ENCODE measurements around the gene TSHZ2. TPM values are rescaled to one million over a fixed set of nuclear protein-coding genes. Genes with fewer than 3 reads are reported as not detected.

The TSHZ2 gene
- total RNA-seq, 1 donor from 2014 or later: 10.1 TPM

- DNase-seq: no peak
Observed at GRCh38 chr20:53210041-53210440, 237.9 kb downstream of the TSHZ2 start.

DNA sequence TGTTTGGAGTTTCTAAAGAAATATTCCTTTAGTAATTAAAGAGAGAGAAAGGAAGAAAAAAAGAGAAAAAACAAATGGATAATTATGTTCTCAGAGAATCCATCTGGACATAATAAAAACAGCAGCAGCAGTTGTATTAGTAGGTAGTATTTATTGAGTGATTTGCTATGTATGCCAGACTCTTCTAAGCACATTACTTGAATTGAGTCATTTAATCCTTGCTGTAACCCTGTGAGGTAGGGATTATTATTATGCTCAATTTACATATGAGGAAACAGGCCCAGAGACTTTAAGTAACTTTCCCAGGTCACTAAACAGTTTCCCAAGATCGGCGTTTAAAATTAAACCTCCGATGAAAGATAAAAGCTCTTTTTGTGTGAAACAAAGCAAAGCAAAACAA lies 238.8 kb downstream of the TSHZ2 start:
- DNase-seq: no peak

- DNase-seq: no peak
Observed at GRCh38 chr20:53212018-53212417, 239.9 kb downstream of the TSHZ2 start.

DNA sequence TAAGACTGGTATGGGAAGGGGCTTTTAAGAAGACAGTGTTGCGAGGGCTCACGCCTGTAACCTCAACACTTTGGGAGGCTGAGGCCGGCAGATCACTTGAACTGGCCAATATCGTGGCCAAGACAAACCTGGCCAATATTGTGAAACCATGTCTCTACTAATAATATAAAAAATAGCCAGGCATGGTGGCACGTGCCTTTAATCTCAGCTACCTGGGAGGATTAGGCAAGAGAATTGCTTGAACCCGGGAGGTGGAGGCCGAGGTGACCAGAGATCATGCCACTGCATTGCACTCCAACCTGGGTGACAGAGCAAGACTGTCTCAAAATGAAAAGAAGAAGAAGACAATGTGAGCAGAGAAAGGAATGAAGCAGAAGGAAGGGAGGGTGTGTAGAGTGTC lies 242.2 kb downstream of the TSHZ2 start:
- DNase-seq: no peak

DNA sequence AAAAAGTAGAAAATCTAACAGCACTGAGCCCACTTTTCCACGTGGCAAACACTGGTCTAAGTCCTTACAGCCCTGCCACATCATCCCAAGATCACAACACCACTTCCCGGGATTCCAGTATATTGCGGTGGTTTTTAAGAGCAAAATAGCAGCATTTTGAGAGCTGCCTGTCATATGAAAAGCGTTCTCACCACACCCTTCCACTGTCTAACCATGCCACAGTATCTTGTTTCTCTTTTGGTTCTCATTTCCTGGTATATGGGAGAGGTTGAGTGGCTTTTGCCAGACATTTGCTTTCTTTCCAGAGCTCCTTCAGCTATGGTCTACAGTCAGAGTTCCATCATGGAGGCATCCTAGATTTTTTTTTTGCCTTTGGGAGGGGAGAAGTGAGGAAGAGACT lies 243.0 kb downstream of the TSHZ2 start:
- no peak for DNase-seq

- no peak for DNase-seq
Observed at GRCh38 chr20:53216478-53216855, 244.3 kb downstream of the TSHZ2 start.

DNA sequence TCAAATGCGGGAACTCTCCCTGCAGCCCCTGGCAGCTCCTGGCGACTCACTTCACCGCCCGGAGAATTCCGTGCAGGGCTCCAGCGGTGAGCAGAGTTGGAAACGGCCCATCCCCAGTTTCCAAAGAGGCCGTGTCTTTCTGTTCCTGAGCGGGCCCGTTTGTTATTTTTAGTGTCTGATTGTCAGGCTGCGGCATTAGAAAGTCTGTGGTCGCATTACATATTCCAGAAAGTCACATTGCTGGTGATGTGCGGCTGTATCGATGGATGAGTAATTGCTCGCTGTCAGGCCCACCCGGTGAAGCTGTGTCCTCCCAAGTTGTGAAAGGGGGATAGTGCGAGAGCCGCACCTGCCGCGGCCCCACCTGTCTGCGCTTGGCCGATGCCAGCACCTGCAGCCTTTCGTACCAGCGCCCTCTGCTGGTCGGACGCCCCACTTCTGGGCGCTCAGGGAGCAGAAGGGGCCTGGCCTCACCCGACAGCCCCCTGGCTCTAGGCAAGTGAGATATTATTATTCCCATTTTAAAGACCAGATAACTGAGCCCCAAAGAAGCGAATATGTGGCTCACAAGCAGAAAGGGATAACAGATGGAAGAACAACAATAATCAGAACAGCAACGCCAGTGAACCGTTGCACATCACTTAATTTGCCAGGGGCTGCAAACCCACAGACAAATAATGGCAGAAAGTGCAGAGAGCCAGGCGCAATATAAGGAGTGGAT lies 244.9 kb downstream of the TSHZ2 start:
- no peak for DNase-seq

GRCh38 chr20:53220482-53221307 lies 248.5 kb downstream of the TSHZ2 start:
- no peak for DNase-seq

DNA sequence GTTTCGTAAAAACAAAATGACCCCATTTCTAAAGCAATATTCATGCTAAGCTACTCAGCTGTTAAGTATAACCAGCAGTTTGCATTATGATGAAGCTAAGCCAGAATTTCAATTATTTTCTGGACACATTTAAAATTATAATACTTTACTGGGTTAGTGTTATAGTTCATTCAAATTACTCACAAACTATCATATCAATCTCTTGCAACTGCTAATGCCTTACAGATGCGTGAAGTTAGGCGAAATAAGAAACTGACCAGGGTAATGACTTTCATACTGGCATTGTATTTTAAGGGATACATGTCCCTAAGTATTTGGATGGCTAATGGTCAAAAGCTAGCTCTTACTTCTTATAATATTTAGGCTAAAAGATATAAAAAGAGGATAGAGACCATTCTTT lies 249.6 kb downstream of the TSHZ2 start:
- no peak for DNase-seq

DNA sequence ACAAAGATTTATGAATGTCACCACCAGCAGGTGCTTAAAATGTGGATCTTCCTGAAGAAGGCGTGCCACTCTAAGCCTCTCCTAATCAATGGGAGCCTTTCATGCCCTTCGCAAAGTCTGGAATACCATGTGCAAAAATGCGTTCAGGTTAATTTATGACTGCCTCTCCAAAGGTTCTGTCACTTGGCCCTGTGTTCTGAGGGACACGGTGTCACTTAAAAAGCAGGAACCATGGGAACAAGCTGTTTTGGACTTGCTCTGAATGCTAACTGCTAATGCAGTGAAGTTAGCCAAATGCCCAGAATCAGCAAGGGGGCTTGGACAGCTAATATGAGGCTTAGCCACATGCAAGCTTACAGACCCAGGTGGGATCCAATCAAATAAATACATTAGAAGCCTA lies 250.3 kb downstream of the TSHZ2 start:
- no peak for DNase-seq

GRCh38 chr20:53222932-53223331 lies 250.8 kb downstream of the TSHZ2 start:
- DNase-seq: no peak

DNA sequence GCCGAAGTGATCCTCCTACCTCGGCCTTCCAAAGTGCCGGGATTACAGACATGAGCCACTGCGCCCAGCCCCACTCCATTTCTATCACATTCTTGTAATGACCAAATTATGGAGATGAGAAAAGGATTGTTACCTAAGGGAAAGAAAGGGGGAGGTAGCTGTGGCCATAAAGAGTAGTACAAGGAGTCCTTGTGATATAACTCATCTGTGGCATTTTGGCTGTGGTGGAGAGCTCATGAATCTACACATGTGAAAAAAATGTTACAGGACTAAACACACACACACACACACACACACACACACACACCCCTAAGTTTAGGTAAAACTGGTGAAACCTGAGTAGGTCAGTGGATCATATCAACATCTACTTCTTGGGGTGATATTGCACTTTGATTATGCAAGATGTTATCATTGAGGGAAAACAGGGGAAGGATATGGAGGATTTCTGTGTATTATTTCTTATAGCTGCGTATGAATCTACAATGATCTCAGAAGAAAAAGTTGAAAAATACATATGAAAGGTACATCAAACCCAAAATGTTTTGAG lies 251.5 kb downstream of the TSHZ2 start:
- no peak for DNase-seq

DNA sequence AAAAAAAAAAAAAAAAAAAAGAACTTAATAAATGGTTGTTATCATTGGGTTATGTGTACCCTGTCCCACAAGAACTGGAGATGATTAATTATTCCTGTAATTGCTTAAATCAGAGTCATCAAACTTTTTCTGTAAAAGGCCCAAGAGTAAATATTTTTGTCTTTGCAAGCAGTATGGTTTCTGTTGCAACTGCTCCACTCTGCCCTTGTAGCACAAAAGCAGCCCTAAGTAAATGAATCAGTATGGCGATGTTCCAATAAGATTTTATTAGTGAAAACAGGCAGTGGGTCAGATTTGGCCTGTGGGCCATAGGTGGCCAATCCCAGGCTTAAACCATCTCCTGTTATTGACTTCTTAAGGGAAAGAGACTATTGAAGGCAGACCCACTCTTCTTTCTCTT lies 252.7 kb downstream of the TSHZ2 start:
- no peak for DNase-seq

DNA sequence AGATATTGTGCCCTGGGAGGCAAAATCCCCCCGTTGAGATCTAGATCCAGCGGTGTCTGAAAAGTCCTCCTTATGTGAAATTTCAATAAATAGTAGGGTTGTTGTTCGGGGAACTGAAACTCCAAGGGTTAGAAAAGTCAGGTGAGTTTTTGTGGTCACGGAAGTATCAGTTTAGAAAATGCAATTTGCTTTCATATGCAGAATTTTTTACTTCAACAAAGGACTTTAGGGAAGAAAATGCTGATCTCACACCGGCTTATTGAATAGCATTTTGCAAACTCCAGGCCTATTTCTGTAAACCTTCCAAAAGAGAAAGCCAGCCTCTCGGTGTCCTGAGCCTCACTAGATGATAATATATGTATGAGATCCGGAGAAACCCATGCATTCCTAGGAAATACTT lies 254.7 kb downstream of the TSHZ2 start:
- no peak for DNase-seq

DNA sequence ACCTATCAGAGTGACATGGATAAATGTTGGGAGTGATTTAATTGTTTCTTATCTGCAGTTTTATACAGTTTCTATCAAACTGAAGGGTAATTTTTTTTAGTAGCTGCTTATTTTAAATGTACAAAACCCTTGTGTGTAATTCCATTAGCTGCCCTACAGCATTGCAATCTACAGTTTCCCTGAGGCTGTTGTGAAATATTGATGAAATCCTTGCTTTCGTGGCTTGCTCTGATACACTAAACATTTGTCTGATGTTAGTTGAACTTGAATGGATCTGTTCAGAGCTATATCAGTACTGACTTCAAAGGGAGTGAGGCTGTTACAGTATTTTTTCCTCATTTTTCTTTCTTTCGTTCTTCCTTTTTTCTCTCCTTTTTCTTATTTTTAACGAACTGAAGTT lies 255.4 kb downstream of the TSHZ2 start:
- DNase-seq: no peak

GRCh38 chr20:53231061-53231460 lies 258.9 kb downstream of the TSHZ2 start:
- no peak for DNase-seq

DNA sequence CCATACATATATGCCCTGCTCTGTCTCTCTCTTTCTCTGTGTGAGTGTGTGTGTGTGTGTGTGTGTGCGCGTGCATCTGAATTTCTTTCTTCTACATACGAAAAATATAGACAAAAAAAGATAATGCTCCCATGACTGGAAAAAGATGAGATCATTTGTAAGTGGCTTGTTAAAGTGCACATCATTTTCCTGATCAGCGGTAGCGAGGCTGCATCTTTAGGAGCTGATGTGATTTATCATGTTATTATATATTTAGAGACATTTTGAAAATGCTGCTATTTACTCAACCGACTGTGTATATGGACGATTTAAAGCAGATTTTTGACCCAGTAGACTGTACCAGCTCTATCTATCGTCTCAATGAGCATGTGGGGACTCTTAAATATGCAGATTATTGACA lies 265.3 kb downstream of the TSHZ2 start:
- no peak for DNase-seq

- DNase-seq: no peak
Observed at GRCh38 chr20:53238121-53238660, 266.0 kb downstream of the TSHZ2 start.

DNA sequence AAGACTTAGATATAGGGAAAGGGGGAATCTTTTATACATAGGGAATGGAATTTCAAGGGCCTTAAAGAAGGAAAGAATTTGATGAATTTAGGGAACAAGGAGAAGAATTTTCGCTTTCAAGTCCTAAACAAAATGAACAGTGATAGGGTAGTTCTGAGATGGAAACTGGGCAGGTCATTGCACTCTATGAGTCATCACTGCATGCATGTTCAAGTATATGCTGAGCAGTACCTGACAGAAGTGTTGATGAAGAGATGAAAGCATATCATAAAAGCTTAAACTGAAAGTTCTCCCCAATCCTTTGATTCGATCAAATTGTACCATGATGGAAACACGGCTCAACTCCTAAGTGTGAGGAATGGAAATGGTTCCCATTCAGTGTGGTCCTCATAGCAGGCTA lies 271.0 kb downstream of the TSHZ2 start:
- no peak for DNase-seq

DNA sequence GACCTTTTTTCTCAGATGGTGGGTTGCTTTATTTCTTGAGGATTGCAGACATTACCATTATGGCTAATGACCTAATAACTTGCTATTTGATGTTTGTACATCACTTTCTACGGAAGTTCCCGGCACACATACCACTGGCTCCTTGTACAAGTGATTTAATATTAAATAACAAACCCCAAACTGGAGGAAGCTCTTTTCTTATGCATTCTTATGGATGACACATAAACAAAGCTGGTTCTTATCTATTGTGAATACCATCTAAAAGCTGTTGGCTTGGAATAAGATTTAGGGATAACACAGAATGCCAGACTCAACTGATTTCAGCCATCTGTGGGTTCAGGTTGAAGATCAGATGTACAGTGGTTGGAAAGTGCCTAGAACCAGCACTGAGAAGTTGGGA lies 272.6 kb downstream of the TSHZ2 start:
- DNase-seq: no peak

DNA sequence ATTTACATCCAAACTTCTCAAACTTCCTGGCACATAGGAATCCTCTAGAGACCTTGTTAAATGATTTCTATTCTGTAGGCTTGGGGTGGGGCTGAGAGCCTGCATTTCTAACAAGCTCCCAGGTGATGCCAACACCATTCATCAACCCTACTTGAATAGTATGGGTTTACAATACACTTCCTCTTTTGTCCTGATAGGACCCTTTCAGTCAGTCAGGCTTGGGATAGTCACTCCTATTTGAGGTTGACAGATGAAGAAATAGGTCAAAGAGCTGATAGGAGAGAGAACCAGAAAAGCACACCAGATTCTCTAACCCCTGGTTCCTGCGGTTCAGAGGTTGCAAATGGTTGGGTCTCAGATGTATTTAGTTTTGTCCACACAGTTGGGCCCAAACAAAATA lies 273.4 kb downstream of the TSHZ2 start:
- no peak for DNase-seq

DNA sequence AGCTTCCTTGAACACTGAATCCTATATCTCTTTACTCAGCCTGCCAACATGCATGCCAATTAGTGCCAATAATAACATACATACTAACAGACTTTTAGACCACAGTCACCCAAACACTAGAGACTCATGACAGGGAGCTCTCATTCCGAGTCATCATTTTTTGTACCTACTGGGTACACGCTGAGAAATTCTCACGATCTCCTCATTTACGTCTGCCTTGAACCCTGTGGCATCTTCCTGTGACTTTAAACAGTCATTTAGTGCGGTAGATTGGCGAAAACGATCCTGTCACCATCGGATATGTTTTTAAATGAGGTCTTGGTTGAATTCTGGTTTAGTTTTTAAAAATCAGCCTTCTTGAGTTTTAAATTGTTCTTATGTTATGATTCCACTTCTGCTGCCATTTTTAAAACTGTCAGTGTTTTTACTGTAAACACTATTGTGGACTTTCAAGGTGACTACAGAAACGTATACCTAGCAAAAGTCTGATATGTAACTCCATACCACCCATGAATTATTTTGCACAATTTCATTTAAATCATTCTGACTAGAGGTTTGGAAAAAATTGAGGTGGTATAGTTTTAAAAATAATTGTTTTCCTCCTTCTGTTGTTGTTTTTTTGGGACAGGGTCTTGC lies 275.4 kb downstream of the TSHZ2 start:
- DNase-seq: no peak

DNA sequence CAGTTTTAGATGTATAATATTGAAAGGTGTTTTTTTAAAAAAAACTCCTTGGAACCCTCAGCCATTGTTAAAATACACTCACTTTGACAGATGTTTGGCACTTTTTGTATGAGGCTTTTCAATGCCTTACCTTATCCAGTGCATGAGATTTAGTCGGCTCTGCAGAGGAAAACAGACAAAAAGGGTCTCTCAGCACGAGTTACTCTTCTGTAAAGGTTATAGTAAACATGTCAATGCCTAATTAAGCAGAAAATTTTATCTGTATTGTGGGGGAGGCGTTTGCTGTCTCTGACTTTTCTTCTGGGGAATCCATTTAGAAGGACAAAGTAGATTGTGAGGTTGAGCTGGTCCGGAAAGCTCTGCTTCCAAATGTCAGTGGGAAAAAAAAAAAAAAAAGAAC lies 278.3 kb downstream of the TSHZ2 start:
- DNase-seq: no peak

All from skin of body (tissue), 2 donors.